Lung (tissue), 12 donors: ENCODE results near the gene DUSP3. TPM values are rescaled to one million over a fixed set of nuclear protein-coding genes. Genes with fewer than 3 reads are reported as not detected.
A peak's percentile ranks its signal among the peaks of the same experiment; 100 is the strongest.

ENCODE experiments used
- ATAC-seq: fragments of 200-7000 bp; cut with Tn5 transposase; one replicate; pipeline ENCODE4 v1.9.1; 2020; ENCODE audit warnings: moderate number of reproducible peaks; ENCODE audit not compliant: insufficient read depth, low FRiP score
- DNase-seq, 3 donors: peaks; one replicate each; pipeline ENCODE4 v3.0.0-alpha.2; 2013 to 2017
- H3K27ac ChIP-seq, 2 donors: one replicate each; pipeline ENCODE4 v1.5.1; 2013; ENCODE audit warnings: mild to moderate bottlenecking in 2 of 2, moderate library complexity in 2 of 2, control low read depth in 1 of 2, inconsistent platforms in 1 of 2, low read depth in 1 of 2, low read length in 1 of 2
- H3K27me3 ChIP-seq, 3 donors: one replicate each; pipeline ENCODE4 v1.5.1; 2013; ENCODE audit warnings: low read length in 2 of 3; ENCODE audit not compliant: control insufficient read depth in 3 of 3, insufficient read depth in 3 of 3
- H3K36me3 ChIP-seq, 4 donors: one replicate each; pipeline ENCODE4 v1.5.1; 2013; ENCODE audit warnings: low read length in 4 of 4, mild to moderate bottlenecking in 1 of 4, moderate library complexity in 1 of 4; ENCODE audit not compliant: control insufficient read depth in 4 of 4, insufficient read depth in 4 of 4
- H3K4me1 ChIP-seq, 5 donors: one replicate each; pipeline ENCODE4 v1.5.1; 2013; ENCODE audit warnings: low read length in 5 of 5, mild to moderate bottlenecking in 2 of 5, moderate library complexity in 1 of 5; ENCODE audit not compliant: control insufficient read depth in 5 of 5, insufficient read depth in 5 of 5
- H3K4me3 ChIP-seq: one replicate; pipeline ENCODE4 v1.5.1; 2013; ENCODE audit warnings: mild to moderate bottlenecking, control low read depth, moderate library complexity
- H3K9ac ChIP-seq, 2 donors: one replicate each; pipeline ENCODE4 v1.5.1; 2013; ENCODE audit warnings: low read length in 2 of 2, control low read depth in 1 of 2; ENCODE audit not compliant: insufficient read depth in 1 of 2
- H3K9me3 ChIP-seq, 4 donors: one replicate each; pipeline ENCODE4 v1.5.1; 2013; ENCODE audit warnings: low read length in 3 of 4, mild to moderate bottlenecking in 1 of 4, moderate library complexity in 1 of 4; ENCODE audit not compliant: control insufficient read depth in 4 of 4, insufficient read depth in 3 of 4
- CTCF ChIP-seq: IDR thresholded peaks from 2 replicates; pipeline ENCODE4 v1.5.1; 2012; ENCODE audit warnings: mild to moderate bottlenecking; ENCODE audit errors: control extremely low read depth, extremely low read depth
- WGBS, 2 donors: extraction: QIAGEN DNeasy Blood & Tissue Kit; methylation state at CpG; one replicate each; pipeline ENCODE4 v1.1.7; 2013; 5-methylcytosine and 5-hydroxymethylcytosine counted together
- polyA plus RNA-seq, 2 donors: library from polyadenylated mRNA; stranded (reverse); fragments of 200-250 nt; gene quantifications; one replicate each; pipeline ENCODE4 v1.2.1, GENCODE V29; 2013
- total RNA-seq, 2 donors: library from RNA; depleted of rRNA in 1 of 2; stranded (reverse); fragments of >200 nt in 1 of 2; gene quantifications; one replicate each; pipeline ENCODE4 v1.2.1, GENCODE V29; 2014 to 2021
- donor health status: control.
- donor health status: control.
- donor health status: Bipolar disorder and iron deficiency.
- donor health status: healthy.
- donor health status: DM: yes; HTN: yes; CAD: no.

Gene DUSP3
- total and polyA plus RNA-seq, 4 donors, result 49.6 to 86.3 (median 66.5) TPM

- Histone ChIP-seq H3K4me3 (no peak overlapping the region), H3K4me1 (peaks cover 0 to 6% (median 0%) of the 10 kb centered on the region in 5 donors), H3K9me3 (peaks cover 0 to 4% (median 0%) of the 10 kb centered on the region in 4 donors), H3K9ac (no peak overlapping the region), H3K27me3 (peaks cover 0 to 26% (median 17%) of the 10 kb centered on the region in 3 donors), H3K27ac (no peak overlapping the region), H3K36me3 (no peaks in the 10 kb centered on the region)
- no peak for ATAC-seq
- no peak for TF ChIP-seq CTCF
- 83 to 91% methylated on average over 6 of the region's 6 CpGs for WGBS, 2 donors
- no peak for DNase-seq
Measured at GRCh38 chr17:43756201-43756600, 22.6 kb downstream of the DUSP3 start.

GRCh38 chr17:43755389-43755875 lies 23.3 kb downstream of the DUSP3 start:
- Histone ChIP-seq H3K27ac (no peak overlapping the region), H3K36me3 (no peaks in the 10 kb centered on the region), H3K27me3 (peaks cover 0 to 26% (median 17%) of the 10 kb centered on the region in 3 donors), H3K9ac (no peak overlapping the region), H3K4me1 (peaks cover 0 to 6% (median 0%) of the 10 kb centered on the region in 5 donors), H3K4me3 (no peak overlapping the region), H3K9me3 (peaks cover 0 to 4% (median 0%) of the 10 kb centered on the region in 4 donors)
- ATAC-seq (no peak), DNase-seq (peak; percentile 36 to 65 (median 53))
- WGBS, 2 donors, result 8 to 13% methylated on average over 49 to 60 of the region's 60 CpGs
- TF ChIP-seq CTCF, result no peak

GRCh38 chr17:43754947-43755346 lies 23.8 kb downstream of the DUSP3 start:
- H3K4me3 ChIP-seq, result no peak overlapping the region

More at GRCh38 chr17:43754947-43755346, 23.8 kb downstream of the DUSP3 start:
- peaks cover 0 to 6% (median 0%) of the 10 kb centered on the region in 5 donors for H3K4me1 ChIP-seq
- 29 to 31% methylated on average over 21 of the region's 21 CpGs for WGBS, 2 donors
- peaks cover 0 to 4% (median 0%) of the 10 kb centered on the region in 4 donors for H3K9me3 ChIP-seq
- ATAC-seq, result no peak
- H3K27me3 ChIP-seq, result peaks cover 0 to 28% (median 17%) of the 10 kb centered on the region in 3 donors
- DNase-seq, result no peak
- no peak overlapping the region for H3K27ac ChIP-seq
- H3K9ac ChIP-seq, result no peak overlapping the region
- no peaks in the 10 kb centered on the region for H3K36me3 ChIP-seq
- no peak for TF ChIP-seq CTCF
